GM12872 (cell line): Measurements from ENCODE around the gene PJA1.

Experiments used
- TF ChIP-seq, protein P1 (sequence below): IDR thresholded peaks from 3 replicates; pipeline ENCODE4 v1.5.1; 2011; ENCODE audit warnings: low read depth, mild to moderate bottlenecking, low read length, moderate library complexity; ENCODE audit not compliant: insufficient read depth

Gene PJA1

DNA sequence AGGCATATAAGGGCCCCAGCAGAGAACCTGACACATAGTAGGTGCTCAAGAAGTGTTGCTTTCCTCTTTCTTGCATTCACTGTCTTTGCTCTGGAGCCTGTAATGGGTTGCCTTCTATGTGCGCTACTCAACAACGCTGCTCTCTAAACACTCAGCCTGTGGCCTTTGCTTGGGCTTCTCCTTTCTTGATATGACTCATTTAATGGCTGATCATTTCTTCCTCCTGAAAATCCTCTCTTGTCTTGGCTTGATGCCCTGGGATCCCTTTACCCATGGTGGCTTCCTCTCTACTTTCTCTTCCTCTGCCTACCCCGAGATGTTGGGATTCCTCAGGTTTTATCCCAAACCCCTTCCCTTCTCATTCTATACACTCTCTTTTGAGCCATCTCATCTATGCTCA lies 19.9 kb upstream of the PJA1 start:
- TF ChIP-seq, protein P1, sequence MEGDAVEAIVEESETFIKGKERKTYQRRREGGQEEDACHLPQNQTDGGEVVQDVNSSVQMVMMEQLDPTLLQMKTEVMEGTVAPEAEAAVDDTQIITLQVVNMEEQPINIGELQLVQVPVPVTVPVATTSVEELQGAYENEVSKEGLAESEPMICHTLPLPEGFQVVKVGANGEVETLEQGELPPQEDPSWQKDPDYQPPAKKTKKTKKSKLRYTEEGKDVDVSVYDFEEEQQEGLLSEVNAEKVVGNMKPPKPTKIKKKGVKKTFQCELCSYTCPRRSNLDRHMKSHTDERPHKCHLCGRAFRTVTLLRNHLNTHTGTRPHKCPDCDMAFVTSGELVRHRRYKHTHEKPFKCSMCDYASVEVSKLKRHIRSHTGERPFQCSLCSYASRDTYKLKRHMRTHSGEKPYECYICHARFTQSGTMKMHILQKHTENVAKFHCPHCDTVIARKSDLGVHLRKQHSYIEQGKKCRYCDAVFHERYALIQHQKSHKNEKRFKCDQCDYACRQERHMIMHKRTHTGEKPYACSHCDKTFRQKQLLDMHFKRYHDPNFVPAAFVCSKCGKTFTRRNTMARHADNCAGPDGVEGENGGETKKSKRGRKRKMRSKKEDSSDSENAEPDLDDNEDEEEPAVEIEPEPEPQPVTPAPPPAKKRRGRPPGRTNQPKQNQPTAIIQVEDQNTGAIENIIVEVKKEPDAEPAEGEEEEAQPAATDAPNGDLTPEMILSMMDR, result no peak

DNA sequence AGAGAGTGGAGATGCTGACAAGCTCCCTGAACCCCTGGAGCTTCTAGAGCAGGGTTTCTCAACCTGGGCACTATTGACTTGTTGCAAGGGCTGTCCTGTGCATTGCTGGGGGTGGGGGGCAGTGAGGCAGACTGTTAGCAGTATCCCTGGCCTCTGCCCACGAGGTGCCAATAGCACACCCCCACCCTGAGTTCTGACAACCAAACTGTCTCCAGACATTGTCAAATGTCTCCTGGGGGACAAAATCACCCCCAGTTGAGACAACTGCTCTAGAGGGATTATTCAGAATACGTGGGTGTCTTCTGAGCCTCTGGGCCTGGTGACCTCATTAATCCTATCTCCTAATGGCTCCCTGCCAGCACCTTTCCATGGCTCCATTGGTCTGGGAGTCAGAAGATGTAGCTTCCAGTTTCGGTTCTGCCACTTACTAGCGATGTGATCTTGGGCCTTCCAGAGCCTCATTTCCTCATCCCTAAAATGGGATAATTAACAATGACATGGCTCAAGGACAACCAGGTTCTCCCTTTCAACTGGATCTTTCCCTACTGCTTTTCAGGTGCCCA lies 17.6 kb upstream of the PJA1 start:
- TF ChIP-seq, protein P1, result no peak

DNA sequence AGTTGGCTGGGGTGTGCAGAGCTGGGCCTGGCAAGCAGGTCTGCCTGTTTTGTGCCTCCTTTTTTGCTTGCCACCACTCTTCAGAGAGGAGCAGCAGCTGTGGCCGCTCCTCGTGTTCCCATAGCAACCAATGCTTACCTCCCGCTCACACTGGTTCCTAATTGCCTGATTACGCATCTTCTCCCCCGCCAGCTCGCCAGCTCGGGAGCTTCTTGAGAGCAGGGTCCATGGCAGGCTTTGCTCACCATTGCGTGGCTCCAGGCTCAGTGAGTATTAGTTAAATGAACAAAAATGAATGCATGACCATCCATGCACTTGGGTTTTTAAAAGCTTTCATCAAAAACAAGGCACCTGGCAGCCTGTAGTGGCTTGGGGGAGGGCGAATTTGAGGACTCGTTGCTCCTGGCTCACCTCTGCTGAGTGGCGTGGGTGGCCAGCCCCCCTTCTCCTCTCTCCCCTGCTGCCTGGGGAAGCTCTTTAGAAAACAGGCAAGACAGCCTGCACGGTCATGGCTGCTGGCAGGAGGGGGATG lies 14.2 kb upstream of the PJA1 start:
- TF ChIP-seq, protein P1, result no peak

DNA sequence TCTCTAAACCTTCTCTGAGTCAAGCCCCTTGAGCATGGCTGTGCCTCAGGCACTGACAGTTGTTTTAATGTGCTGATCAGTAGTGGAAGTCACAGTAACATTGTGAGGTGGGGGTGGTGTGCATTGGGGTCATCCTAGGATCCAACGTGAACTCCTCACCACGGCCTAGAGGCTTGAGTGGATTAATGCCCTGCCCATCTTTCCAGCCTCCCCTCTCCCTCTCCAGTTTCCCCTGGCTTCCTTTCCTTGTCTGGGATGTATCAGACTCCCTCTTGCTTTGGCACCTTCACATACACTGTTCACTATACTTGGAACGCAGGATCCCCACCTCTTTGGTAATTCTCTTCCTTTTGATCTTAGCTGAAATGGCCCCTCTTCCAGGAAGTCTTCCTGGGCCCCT lies 13.3 kb upstream of the PJA1 start:
- TF ChIP-seq, protein P1, result no peak

DNA sequence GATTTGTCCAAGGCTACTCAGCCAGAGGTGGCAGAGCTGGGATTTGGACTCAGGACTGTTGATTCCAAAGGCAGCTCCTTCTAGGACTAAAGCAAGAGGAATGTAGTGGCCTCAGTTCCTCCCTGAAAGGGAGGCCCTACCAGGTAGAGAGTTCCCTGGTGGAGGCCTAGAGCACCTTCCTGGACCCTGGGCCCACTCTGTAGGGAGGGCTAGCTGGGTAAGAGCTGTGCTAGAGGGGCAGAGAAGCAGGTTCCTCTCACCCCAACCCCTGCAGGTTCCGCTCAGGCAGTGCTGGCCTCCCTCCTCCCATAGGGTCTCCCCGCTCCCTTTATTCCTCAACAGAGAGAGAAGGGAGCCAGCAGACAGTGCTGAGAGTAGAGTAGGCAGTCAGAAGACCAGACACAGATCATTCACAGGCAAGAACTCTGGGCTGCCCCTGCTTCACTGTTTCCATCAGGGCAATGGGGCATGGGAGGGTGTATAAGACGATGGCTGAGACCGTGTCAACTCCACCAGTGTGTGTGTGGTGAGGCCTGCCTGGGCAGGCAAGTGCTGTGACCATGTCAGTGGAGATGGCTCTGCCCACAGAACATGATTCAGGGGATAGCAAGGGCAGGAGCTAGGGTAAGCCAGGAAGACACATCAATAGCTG lies 12.4 kb upstream of the PJA1 start:
- TF ChIP-seq, protein P1, result no peak

DNA sequence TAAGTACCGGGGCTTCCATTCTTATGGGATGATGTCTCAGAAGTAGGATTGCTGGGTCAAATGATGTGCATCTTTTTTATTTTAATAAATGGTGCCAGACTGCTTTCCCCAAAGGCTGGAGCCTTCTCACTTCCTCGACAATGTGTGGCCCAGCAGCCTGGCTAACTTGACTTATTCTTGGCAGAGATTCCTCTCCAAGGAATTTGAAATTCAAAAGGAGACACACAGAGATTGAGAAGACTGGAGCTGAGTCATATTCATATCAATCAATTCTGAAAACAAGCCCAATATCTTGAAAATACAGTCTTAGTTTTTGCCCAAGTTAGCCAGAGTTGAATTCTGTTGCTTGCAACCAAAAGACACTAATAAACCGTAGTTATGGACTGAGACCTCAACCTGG lies 10.8 kb upstream of the PJA1 start:
- TF ChIP-seq, protein P1, result no peak

DNA sequence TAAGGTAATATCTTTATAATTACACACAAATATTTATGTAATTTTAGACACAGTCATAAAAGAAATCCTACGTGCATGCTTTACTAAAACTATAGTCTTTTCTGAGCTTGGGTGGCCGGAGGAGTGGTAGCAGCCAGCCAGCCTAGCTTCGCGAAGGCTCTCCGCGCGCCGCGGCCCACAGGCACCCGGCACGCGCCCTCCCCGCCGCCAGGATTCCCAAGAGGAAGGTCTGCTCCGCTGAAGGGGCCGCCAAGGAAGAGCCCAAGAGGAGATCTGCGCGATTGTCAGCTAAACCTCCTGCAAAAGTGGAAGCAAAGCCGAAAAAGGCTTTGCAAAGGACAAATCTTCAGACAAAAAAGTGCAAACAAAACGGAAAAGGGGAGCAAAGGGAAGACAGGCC lies 8.7 kb upstream of the PJA1 start:
- TF ChIP-seq, protein P1, result no peak
